COLO668 (cell line): Measurements from ENCODE around the gene TEX54.
A peak's percentile ranks its signal among the peaks of the same experiment; 100 is the strongest.
"Not testable (repeated sequence)": the region's sequence is repeated elsewhere in the genome, so short reads cannot be mapped to it uniquely, and the experiment has no call there.

Experiments used
- DNase-seq: peaks from one replicate; lab custom pipeline; 2025; ENCODE audit not compliant: unreplicated experiment; lab: John Stamatoyannopoulos, UW

TEX54 gene

DNA sequence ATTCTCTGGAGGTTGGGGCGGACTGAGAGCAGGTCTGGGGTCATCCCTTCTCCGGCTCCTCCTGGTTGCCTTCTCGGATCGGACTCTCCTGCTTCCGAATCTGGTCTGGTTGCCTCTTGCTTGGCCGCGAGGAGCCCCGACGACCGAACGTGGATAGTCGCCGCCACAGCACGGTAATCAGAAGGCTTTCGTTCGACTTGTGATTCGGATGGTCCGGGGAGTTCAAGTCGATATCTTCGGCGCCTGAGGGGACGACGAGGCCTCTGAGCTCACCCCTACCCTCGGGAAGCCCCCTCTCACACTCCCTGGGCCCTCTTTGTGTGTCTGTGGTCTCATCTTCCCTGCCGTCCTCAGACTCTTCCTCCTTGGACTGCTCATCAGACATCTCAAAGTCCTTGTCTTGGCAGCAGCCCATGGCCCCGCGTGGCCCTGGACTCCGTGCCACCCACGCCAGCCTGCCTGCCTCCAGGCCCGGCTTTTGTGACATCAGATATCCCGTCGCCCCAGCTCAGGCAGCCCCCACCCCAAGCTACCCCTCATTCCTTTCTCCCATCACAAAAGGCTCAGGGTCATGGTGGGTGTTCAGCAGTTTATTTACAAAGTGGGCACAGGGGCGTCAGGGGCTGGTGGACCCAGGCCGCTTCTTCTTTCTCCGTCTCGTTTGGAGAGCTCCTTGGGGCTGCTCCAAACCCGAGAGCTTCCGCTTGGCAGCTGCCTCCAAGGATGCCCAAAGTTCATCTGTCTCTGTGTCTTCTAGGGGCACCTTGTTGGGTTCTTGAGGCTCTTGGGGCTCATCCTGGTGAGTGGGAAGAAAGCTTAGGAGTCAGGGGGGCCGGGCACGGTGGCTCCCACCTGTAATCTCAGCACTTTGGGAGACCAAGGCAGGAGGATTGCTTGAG, at the start of gene TEX54:
Gene TEX54 (minus strand): TSS at position 506 of the 899 bp plus-strand sequence.
- DNase-seq, result peak; percentile 65

DNA sequence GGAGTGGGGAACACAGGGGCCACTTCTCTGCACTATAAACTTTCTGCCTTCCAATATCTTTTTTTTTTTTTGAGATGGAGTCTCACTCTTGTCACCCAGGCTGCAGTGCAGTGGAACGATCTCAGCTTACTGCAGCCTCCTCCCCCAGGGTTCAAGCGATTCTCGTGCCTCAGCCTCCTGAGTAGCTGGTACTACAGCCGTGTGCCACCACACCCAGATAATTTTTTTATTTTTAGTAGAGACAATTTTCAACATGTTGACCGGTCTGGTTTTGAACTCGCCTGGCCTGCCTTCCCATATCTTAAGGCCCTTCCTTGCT, 49.7 kb upstream of the TEX54 start:
- no peak for DNase-seq

DNA sequence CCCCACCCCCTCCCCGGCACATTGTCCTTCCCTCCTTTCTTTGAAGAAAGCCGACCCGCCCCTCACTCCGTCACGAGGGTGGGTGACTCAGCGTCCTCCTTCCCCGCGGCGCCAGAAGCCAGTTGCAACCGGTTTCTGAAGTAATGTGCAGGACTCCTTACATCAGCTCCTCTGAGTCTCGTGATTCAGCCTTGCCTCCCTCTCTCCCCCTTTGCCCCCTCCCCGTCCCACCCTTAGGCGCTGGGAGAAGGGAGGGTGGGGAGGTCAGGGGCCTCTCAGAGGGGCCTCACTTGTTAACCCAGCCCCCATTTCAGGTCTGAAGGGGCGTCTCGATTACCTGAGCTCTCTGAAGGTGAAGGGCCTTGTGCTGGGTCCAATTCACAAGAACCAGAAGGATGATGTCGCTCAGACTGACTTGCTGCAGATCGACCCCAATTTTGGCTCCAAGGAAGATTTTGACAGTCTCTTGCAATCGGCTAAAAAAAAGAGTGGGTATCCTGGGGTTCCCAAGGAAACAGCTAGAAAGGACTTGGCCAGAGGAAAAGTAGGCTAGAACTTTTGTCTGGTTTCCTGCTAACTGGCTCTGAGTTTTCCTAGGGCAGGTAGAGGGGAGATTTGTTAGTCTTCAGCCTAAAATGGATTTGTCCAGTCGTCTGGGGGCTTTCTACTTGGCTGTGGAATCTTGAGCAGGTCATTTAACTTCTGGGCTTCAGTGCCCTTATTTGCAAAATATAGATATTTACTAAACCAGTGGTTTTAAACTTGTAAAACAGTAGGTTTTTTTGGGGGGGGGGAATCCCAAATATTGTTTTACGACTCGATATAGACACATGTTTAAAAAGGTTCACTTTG, 49.2 kb upstream of the TEX54 start:
- peak; percentile 93 for DNase-seq

DNA sequence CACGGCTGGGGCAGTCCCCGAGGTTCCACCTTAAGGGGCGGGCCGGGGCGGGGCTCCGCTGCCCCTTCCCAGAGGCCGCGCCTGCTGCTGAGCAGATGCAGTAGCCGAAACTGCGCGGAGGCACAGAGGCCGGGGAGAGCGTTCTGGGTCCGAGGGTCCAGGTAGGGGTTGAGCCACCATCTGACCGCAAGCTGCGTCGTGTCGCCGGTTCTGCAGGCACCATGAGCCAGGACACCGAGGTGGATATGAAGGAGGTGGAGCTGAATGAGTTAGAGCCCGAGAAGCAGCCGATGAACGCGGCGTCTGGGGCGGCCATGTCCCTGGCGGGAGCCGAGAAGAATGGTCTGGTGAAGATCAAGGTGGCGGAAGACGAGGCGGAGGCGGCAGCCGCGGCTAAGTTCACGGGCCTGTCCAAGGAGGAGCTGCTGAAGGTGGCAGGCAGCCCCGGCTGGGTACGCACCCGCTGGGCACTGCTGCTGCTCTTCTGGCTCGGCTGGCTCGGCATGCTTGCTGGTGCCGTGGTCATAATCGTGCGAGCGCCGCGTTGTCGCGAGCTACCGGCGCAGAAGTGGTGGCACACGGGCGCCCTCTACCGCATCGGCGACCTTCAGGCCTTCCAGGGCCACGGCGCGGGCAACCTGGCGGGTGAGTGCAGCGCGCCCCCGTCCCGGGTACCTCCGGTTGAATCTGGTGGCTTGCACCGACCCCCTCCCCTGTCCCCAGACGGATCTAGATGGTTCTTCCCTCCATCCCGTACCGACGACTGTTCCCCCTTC, 48.4 kb upstream of the TEX54 start, which contains the start of gene SLC3A2:
Gene SLC3A2 (plus strand): TSS at position 94 of the 776 bp plus-strand sequence. CDS start 128 bp downstream, at position 222.
- peak; percentile 93 for DNase-seq

DNA sequence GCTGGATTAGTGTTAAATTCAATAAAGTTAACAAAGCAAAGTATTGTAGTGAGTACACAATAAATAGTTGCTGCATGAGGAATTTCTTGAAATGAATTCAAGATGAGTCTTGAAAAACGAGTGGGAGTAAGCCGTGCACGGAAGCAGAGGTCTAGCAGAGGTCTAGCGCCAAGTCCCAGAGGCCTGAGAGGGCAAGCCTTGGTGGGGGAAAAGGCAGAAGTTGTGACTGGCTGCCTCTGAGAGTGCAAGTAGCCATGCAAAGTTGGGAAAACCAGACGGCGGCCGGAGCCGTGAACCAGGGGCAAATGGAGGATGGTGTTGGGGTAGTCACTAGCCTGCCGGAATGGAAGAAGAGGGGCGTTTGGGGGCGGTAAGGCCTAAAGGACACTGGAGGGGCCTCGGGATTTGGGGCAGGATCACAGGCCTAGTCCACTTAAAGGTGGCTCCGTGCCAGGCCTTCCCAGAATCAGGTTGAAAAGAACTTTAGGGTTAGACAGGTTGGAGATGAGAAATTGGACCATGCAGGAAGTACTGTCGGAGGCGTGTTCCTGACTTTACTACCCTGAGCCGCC, 47.7 kb upstream of the TEX54 start:
- no peak for DNase-seq

DNA sequence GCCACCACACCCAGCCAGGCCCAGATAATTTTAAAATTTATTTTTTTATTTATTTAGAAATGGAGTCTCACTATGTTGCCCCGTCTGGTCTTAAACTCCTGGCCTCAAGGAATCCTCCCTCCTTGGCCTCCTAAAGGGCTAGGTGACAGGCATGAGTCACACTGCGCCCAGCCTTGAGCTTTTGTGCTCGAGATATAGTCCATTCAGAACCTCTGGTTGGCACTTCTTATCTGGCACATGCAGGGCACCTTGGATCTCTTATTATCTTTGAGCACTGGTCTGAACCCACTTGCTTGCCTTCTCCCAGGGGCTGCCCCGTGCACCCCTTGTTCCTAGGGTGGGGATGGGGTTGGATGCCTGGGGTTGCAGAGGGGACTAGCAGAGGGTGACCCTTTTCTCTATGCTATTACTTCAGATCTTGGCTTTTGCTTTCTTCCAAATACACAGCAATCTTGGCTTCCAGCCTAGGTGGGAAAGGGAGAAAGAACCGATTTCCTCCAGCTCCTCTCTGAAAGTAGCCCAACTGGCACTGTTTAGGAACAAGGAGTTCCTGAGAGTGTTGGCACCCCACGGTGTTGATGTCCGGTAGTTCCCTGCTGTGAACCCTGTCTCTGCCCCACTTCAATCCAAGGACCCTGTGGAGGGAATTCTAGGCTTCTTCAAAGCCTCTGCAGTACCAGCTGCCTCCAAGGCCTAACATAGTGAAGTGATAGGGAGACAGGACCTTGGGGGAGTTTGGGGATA, 46.8 kb upstream of the TEX54 start:
- DNase-seq, result no peak

DNA sequence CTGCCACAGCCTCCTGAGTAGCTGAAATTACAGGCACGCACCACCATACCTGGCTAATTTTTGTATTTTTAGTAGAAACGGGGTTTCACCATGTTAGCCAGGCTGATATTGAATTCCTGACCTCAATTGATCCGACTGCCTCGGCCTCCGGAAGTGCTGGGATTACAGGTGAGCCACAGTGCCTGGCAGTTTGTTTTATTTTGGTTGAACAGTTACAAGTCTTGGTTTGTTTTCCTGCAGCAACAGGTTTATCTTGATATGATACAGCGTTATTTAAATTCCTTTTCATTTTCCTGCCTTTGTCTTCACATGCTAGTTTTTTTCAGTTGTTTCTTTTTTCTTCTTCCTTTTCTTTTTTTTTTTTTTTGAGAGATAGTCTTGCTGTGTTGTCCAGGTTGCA, 44.1 kb upstream of the TEX54 start:
- DNase-seq, result no peak

DNA sequence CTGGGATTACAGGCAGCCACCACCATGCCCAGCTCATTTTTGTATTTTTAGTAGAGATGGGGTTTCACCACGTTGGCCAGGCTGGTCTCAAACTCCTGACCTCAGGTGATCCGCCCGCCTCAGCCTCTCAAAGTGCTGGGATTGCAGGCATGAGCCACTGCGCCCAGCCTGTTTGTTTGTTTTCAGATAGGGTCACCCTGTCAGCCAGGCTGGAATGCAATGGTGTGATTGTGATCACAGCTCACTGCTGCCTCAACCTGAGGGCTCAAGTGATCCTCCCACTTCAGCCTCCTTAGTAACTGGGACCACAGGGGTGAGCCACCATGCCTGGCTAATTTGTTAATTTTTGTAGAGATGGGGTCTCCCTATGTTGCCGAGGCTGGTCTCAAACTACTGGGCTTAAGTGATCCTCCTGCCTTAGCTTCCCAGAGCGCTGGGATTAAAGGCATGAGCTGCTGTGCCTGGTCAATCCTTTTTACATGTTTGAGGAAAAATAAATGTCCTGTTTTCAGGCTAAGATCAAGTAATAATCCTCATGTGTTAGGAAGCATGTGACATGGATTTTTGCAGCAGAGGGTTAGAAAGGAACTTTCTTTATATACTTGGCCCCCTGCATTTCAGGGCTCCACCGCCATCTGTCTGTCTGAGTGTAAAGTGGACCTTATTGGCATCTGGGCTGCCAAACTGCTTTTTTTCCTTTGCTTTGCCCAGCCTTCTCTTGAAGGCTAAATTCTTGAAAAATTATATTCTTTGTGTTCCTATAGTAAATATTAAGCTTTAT, 43.2 kb upstream of the TEX54 start:
- DNase-seq, result no peak

DNA sequence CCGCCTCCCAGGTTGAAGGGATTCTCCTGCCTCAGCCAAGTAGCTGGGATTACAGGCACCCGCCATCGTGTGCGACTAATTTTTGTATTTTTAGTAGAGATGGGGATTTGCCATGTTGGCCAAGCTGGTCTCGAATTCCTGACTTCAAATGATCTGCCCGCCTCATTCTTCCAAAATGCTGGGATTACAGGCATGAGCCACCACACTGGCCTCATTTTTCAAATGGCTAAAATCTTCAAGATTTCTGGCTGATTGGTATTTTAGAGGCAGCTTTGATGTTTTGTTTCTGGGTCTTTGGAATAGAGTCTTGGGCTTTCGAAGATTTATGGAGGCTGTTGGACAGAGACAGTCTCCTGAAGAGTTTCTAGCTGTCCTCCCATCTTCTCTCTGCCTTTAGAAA, 42.2 kb upstream of the TEX54 start:
- DNase-seq, result no peak

DNA sequence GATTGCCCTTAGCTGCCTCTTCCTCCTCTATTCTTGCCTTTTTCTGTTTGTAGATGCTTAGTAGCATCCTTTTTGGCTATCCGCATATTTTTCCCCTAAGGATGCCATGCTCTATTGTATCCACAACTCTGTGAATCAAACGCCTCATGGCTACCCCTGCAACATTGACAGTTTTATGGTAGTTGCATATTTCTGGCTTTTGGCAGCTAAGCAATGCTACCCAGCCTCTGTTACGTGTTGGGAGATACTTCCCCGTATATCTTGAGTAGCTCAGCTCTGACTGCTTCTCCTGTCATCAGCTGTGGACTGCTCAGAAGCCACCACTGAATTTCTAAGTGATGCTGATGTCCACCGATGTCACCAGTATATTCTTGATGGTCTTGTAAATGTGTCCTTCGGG, 33.0 kb upstream of the TEX54 start:
- DNase-seq, result no peak

DNA sequence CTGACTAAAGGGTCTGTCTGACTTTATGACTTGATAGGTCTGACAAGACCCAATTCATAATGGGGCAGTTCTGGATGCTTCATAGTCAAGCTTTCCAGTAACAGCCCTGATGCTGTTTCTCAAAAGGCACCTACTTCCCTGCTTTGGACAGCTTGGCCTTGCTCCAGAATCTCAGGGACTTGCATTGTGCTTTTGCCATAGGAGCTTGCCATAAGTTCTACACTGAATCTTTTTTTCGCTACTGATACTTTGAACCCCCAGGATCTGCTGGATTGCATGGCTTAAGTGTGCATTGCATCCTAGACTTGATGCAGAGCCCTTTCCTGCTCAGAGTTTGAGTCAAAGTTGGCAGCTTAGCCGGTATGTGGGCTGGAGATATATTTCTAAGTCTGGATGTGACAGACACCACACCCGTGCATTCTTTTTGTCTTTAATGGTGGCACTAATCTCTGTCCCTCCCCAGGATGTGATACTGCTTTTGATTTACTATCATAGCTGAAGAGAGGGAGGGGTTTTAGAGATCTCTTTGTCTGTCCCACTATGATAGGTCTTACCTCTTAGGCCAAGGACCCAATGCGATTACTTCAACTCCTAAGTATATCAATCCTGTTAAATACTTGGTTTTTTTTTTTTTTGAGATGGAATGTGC, 31.2 kb upstream of the TEX54 start:
- DNase-seq, result no peak

DNA sequence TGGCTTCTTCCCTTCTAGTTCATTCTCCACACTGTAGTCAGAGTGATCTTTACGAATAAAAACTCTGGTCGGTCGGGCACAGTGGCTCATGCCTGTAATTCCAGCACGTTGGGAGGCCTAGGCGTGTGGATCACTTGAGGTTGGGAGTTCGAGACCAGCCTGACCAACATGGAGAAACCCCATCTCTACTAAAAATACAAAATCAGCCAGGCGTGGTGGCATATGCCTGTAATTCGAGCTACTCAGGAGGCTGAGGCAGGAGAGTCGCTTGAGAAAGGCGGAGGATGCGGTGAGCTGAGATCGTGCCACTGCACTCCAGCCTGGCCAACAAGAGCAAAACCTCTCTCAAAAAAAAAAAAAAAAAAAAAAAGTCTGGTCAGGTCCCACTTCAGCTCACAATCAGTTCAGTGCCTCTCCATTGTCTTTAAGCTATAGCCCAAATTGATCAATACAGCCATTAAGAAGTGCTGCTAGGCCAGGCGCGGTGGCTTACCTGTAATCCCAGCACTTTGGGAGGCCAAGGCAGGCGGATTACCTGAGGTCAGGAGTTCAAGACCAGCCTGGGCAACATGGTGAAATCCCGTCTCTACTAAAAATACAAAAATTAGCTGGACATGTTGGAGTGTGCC, 29.0 kb upstream of the TEX54 start:
- not testable (repeated sequence) for DNase-seq

DNA sequence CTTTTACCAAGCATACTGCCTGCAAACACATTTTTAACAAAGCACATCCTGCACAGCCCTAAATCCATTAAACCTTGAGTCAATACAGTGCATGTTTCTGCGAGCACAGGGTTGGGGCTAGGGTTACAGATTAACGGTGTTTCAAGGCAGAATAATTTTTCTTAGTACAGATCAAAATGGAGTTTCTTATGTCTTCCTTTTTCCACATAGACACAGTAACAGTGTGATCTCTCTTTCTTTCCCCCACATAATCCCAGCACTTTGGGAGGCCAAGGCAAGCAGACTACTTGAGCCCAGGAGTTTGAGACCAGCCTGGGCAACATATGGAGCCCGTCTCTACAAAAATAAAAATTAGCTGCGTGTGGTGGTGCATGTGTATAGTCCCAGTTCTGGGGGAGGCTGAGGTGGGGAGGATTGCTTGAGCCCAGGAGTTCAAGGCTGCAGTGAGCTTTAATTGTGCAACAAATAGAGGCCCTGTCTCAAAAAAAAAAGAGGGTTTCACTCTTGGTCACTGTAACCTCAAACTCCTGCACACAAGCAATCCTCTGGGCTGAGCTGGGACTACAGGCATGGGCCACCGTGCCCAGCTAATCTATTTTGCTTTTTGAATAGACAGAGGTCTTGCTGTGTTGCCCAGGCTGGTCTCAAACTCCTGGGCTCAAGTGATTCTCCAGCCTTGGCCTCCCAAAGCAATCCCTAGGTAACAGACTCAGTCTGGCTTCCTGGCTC, 28.4 kb upstream of the TEX54 start:
- no peak for DNase-seq

DNA sequence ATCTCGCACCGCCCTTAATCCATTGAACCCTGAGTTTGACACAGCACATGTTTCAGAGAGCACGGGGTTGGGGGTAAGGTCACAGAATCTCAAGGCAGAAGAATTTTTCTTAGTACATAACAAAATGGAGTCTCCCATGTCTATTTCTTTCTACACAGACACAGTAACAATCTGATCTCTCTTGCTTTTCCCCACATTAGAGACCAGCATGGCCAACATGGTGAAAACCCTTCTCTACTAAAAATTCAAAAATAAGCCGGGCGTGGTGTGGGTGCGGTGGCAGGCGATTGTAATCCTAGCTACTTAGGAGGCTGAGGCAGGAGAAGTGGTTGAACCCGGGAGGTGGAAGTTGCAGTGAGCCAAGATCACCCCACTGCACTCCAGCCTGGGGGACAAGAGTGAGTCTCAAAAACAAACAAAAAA, 26.7 kb upstream of the TEX54 start:
- DNase-seq, result not testable (repeated sequence)

DNA sequence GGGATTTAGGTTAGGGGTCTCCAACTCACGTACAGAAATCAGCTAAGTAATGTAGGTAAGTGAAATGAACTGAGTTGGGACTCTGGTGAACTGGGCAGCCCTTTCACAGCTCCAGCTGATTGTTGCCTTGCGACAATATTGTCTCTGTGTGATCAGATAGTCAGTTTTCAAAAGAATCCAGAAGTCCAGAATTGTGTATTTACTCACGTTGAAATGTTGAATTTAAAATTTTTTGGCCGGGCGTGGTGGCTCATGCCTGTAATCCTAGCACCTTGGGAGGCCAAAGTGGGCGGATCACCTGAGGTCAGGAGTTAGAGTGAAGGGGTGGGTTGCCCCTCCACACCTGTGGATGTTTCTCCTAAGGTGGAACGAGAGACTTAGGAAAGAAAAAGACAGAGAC, 25.6 kb upstream of the TEX54 start:
- no peak for DNase-seq

DNA sequence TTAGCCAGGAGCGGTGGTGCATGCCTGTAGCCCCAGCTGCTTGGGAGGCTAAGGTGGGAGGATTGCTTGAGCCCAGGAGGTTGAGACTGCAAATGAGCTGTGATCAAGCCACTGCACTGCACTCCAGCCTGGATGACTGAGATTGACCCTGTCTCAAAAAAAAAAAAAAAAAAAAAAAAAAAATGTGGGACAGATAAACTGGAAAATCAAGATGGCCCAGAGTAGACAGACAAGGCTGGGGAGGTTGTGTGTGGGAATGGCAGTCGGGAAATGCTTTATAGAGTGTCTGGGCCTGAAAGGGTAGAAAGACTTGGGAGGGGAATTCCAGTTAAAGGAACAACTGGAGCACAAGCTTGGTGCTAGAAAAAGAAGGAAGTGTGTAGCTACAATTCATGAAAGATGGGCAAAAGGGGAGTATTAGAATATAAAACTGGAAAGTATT, 24.9 kb upstream of the TEX54 start:
- no peak for DNase-seq

DNA sequence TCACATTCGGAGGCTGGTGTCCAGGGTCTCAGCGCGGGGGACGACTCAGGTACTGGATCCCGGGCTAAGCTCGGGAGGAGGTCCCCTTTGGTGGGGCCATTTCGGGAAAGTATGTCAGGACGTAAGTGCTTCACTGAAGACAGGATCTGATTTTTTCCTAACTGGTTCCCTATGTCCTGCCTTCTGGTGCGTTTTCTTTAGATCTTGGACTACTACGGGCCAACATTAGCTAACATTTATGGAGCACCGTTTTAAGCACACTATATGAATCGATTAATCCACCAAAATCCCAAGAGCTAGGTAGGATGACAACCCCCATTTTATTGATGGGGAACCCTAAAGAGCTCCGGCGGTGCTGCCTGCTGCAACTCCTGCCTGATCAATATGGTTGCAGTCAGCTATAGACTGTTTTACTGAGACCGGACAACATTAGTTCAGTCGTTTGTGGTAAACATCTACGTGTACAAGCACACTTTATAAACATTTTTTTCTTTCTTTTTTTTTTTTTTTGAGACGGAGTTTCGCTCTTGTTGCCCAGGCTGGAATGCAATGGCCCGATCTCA, 23.8 kb upstream of the TEX54 start:
- no peak for DNase-seq
